Stimulated activated CD8-positive, alpha-beta memory T cell treated with anti-CD3 and anti-CD28 coated beads, Interleukin-7, amount 100 ng/mL, for 48 hours (primary cell): ENCODE measurements around the gene PLXNA1.

Source experiments
- DNase-seq, 2 donors: peaks; one replicate each; pipeline ENCODE4 v3.0.0-alpha.2; 2020; ENCODE audit warnings: low read depth in 1 of 2; ENCODE audit errors: extremely low read depth in 1 of 2

The PLXNA1 gene

DNA sequence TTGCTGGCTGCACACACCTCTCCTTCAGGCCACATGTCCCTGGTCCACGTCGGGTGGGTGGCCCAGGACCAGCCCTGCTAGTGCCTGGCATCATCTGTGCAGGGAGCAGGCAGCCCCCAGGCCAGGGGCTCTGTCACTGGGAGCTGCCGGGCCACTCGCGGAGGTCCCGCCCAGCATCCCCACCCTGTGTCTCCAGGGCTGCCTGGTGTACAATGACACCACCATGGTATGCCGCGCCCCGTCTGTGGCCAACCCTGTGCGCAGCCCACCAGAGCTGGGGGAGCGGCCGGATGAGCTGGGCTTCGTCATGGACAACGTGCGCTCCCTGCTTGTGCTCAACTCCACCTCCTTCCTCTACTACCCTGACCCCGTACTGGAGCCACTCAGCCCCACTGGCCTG lies 34.3 kb downstream of the PLXNA1 start:
- no peak for DNase-seq

- DNase-seq, result no peak
These were observed 34.9 kb downstream of the PLXNA1 start for GRCh38 chr3:127017781-127018180.

DNA sequence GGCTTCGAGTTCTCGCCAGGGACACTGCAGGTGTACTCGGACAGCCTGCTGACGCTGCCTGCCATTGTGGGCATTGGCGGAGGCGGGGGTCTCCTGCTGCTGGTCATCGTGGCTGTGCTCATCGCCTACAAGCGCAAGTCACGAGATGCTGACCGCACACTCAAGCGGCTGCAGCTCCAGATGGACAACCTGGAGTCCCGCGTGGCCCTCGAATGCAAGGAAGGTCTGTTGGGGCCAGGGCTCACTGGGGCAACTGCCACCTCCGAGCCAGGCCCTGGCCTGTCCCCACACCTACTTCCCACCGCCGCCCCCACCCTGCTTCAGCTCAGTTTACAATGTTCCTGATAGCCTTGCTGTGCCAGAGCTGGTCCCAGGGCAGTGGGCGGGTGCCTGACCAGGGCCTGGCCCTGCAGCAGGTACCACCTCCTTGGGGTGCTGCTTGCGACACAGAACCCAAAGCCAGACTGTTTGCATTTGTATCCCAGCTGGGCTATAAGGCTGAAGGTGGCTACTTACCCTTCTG lies 35.5 kb downstream of the PLXNA1 start:
- DNase-seq, result no peak

DNA sequence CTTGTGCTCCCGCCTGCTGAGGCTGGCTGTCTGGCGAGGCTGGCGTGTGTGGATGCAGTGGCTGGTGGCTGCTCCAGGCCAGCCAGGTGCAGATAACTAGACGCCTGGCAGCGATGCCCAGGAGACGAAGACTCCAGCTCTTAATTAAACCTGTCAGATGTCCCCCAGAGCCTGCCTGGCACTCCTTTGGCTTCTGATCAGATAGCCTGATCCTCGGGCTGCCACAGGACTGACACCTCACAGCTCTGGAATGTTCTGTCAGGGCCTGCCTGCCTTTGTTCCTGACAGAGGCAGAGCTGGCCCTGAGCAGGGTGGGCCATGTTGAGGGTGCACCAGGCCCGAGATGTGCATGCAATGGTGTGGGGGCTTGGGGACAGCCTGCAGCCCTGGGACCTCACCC lies 36.5 kb downstream of the PLXNA1 start:
- DNase-seq, result no peak

- no peak for DNase-seq
These were observed 37.6 kb downstream of the PLXNA1 start for GRCh38 chr3:127020543-127020942.

DNA sequence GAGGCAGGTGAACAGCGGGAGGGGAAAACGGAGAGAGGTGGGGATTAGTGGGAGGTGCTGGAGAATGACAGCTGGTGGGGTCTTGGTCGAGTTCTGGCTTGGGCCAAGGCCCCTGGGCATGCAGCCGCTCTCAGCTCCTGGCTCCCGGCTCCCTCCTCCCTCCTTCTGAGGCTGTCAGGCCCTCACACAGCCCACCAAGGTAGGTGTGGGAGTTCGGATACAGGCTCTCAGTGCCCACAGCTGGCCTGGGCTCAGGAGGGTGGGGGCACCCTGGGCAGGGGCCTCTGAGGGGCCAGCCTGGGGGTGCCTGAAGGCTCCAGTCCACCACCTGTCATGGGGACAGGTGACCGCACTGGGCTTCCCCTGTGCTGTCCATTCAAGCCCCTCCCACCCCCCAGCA lies 39.9 kb downstream of the PLXNA1 start:
- DNase-seq, result no peak

DNA sequence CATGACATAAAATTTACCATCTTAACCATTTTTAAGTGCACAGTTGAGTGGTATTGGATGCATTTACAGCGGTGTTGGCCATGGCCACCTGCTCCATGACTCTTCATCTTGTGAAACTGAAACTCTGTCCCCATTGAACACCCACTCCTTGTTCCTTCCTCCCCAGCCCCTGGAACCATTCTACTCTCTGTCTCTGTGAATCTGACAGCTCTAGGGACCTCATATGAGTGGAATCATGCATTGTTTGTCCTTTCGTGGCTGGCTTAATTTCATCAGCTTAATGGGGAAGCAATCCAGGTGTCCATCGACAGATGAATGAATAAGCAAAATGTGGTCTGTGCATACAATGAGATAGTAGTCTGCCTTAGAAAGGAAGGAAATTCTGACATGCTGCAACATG lies 42.5 kb downstream of the PLXNA1 start:
- no peak for DNase-seq

- no peak for DNase-seq
These were observed 43.1 kb downstream of the PLXNA1 start for GRCh38 chr3:127026036-127026435.

DNA sequence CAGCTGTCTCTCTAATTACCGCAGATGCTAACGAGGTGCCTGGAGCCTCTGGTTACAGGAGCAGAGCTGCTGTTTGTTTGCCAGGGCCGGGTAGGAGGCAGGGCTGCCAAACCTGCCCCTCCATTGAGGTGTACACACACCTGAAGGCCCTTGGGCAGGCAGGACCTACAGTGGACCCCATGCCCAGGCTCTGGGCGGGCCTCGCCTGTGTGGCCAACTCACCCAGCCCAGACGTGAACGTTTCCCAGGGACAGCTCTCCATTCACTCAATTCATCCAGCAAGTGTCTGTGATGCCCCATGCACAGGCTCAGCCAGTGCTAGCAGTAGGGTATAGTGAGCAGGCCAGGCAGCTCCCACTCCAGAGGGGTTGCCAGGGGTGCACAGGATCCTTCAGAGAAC lies 43.7 kb downstream of the PLXNA1 start:
- DNase-seq, result no peak

- DNase-seq, result no peak
These were observed 44.3 kb downstream of the PLXNA1 start for GRCh38 chr3:127027061-127027735.

GRCh38 chr3:127027811-127028548 lies 45.1 kb downstream of the PLXNA1 start:
- no peak for DNase-seq

DNA sequence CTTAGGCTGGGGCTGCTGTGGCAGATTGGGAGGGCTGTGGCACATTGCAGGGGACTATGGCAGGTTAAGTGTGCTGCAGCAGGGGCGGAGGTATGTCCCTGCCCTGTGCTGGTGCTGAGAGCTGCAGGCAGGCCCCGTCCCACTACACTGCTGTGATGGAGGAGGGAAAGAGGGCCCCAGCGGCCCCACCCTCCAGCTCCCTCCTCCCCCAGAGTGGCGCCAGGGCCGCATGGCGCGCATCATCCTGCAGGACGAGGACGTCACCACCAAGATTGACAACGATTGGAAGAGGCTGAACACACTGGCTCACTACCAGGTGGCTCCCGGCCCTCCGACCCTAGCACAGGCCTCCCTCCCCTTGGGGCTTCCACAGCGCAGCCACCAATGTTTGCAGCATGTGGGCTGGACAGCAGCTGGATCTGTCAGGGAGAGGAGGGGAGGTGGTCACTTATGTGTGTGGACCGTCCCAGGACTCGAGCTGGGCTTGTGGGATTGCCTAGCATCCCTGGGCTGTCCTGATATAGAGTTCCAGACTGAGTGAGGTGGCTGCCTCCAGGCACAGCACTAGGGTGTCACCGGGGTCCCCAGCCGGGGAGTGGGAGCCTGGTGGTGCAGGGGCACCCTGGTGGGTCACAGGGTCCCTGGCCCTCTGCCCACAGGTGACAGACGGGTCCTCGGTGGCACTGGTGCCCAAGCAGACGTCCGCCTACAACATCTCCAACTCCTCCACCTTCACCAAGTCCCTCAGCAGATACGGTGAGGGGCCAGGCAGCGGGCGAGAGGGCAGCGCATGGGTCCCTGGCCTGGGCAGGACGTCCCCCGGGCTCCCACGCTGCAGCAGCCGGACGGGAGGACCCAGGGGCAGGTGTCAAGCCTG lies 46.1 kb downstream of the PLXNA1 start:
- no peak for DNase-seq

- no peak for DNase-seq
These were observed 47.0 kb downstream of the PLXNA1 start for GRCh38 chr3:127029658-127030507.

DNA sequence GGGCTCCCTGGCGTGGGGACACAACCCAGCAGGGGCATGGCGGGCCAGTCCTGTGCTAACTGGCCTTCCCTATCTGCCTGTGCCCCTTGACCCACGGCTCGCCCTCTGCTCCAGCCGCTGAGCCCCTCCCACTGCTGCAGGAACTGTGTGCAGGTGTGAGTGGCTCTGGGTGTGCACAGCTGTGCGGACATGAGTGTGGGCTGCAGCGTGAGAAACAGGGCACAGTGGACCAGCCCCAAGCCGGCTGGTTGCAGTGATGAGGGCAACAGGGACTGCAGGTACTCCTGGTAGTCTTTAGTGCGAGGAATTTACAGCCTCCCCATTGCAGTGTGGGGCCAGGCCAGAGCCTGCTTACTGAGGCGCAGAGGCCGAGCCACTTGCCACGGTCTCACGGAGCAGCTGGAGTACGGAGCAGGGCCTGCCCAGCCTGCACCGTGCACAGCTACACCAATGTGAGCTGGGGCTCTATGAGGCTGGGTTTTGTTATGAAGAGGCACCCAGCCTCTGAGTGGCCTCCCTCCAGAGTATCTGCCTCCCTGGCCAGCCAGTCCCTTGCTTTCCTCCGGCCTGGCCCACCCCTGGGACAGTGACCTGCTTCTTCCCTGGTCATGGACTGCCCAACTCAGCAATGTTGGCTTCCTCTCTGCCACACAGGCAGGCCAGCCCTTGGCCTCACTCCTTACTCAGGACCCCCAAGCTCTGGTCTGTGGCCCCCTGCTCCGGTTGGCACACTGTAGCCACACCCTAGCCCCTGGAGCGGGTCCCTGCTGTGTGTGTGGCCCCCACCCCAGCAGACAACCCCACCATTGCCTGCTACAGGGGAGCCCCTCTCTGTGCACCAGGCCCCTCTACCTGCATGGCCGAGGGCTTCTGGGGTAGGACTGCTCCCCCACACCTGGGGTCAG lies 47.8 kb downstream of the PLXNA1 start:
- DNase-seq, result no peak

DNA sequence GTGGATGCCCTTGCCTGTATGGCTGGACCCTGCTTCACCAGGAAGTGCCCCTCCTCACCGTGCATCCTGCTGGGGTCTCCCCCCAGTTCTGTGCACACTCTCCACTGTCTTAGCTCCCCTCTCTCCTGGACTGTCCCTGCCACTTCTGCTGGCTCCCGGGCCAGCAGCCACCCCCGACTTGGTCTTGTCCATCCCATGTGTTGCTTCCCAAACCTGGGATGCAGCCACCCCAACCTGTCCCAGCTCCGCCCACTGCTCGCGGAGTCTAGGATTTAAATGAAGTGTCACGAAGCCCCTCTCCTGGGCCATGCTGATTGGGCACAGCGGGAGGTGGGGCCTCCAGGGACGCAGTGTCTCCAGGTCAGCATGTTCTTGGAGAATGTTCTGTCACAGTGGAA lies 48.5 kb downstream of the PLXNA1 start:
- DNase-seq, result no peak

DNA sequence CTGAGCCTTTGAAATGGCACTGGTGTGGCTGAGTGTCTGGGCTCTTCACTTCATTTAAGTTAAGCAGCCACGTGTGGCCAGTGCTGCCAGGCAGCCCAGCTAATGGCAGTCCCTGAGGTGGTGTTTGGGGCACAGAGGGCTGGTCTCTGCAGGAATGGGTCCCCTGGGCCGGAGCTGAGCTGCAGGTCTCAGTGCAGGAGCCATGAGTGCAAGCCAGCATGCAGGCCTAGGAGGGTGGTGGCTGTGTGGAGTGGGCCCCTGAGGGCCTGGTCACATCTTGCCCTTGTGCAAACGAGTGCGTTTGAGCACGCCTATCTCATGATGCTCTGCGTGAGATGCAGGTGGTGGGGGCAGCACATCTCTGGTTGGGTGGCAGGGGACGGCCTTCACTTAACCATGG lies 48.9 kb downstream of the PLXNA1 start:
- no peak for DNase-seq

DNA sequence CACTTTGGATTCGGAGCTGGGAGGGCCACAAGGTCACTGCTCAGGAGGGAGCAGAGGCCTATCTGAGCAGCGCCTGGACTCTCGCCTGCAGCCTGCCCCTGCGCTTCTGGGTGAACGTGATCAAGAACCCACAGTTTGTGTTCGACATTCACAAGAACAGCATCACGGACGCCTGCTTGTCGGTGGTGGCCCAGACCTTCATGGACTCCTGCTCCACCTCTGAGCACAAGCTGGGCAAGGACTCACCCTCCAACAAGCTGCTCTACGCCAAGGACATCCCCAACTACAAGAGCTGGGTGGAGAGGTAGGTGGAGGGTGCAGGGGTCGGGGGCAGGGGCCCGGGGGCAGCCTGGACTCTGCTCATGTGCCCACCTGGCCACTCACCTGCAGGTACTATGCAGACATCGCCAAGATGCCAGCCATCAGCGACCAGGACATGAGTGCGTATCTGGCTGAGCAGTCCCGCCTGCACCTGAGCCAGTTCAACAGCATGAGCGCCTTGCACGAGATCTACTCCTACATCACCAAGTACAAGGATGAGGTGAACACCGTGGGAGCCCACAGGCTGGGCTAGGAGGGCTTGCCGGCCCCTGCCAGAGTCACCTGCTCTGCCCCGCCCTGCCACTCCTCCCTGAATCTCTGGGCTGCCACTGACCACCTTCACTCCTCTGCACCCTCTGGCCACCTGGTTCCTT lies 49.5 kb downstream of the PLXNA1 start:
- DNase-seq, result no peak
